Immature natural killer cell (primary cell): ENCODE measurements around the gene CFAP77. TPM values are rescaled to one million over a fixed set of nuclear protein-coding genes. Genes with fewer than 3 reads are reported as not detected.
"Not testable (repeated sequence)": the region's sequence is repeated elsewhere in the genome, so short reads cannot be mapped to it uniquely, and the experiment has no call there.

Source experiments
- DNase-seq, 3 donors: peaks; one replicate each; pipeline ENCODE4 v3.0.0; 2022; ENCODE audit warnings: mixed read lengths in 1 of 3
- H3K27ac Mint-ChIP-seq, 6 donors: one replicate each; pipeline ENCODE4 v1.8.0; 2020; ENCODE audit warnings: mixed read lengths in 6 of 6, mild to moderate bottlenecking in 5 of 6, inconsistent platforms in 4 of 6, moderate library complexity in 3 of 6
- H3K27me3 Mint-ChIP-seq, 3 donors: one replicate each; pipeline ENCODE4 v1.8.0; 2020 to 2021; ENCODE audit warnings: low read depth in 3 of 3, mild to moderate bottlenecking in 3 of 3, mixed read lengths in 3 of 3, moderate library complexity in 3 of 3, inconsistent platforms in 1 of 3
- H3K36me3 Mint-ChIP-seq, 3 donors: one replicate each; pipeline ENCODE4 v1.8.0; 2020; ENCODE audit warnings: mixed read lengths in 3 of 3, inconsistent platforms in 2 of 3, mild to moderate bottlenecking in 2 of 3
- H3K4me1 Mint-ChIP-seq, 2 donors: one replicate each; pipeline ENCODE4 v1.8.0; 2020; ENCODE audit warnings: inconsistent platforms in 2 of 2, mild to moderate bottlenecking in 2 of 2, mixed read lengths in 2 of 2, moderate library complexity in 1 of 2
- H3K4me3 Mint-ChIP-seq, 5 donors: one replicate each; pipeline ENCODE4 v1.8.0; 2020; ENCODE audit warnings: mild to moderate bottlenecking in 5 of 5, mixed read lengths in 5 of 5, inconsistent platforms in 3 of 5, moderate library complexity in 3 of 5
- H3K9me3 Mint-ChIP-seq, 6 donors: one replicate each; pipeline ENCODE4 v1.8.0; 2020; ENCODE audit warnings: mild to moderate bottlenecking in 6 of 6, mixed read lengths in 6 of 6, inconsistent platforms in 4 of 6, moderate library complexity in 3 of 6
- polyA plus RNA-seq, 3 donors: library from polyadenylated mRNA; unstranded; fragments of 300-500 nt; fragmentation: Illumina TruSeq; gene quantifications; one replicate each; pipeline ENCODE4 v1.2.3, GENCODE V29; 2021

Gene CFAP77
- not detected for polyA plus RNA-seq

DNA sequence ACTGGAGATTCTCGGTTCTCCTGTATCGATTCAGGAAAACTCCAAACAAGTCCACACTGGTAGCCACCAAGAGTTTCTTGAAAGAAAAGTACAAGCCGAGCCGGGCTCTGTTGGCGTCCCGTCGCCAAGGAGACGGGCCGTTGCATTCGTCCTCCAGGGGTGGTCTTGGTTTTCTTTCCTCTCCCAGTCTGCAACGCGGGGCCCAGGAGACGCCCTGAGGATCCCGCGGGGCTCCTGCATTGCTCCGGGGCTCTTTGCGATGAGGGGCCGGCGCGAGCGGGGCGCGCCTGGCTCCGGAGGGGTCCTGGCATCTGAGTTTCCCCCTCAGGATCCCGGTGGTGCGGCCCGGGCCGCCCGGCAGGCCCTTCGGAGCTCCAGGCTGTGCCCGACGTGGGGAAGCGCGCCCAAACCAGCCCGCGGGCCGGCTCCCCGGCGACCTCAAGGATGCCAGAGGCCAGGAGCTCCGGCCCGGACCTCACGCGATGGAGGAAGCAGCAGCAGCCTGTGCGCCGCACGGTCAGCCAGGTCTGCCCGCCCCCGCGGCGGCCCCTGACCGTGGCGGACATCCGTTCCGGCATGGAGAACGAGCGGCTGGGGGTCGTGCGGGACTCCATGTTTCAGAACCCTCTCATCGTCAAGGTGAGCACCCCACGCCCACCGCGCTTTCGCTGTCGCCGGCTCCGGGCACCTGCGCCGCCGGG is at the start of gene CFAP77:
Gene CFAP77 (plus strand): TSS at position 384 of the 701 bp plus-strand sequence. CDS start 61 bp downstream, at position 445.
- H3K27me3 Mint-ChIP-seq, result peaks cover 23 to 33% (median 32%) of the 10 kb centered on the region in 3 donors
- peaks cover 36 to 42% of the 10 kb centered on the region in 2 donors for H3K4me1 Mint-ChIP-seq
- peak within 1 kb of the TSS; percentile 40 to 71 (median 69) for H3K4me3 Mint-ChIP-seq
- H3K27ac Mint-ChIP-seq, result no peak within 1 kb of the TSS
- no peaks in the 10 kb centered on the region for H3K36me3 Mint-ChIP-seq
- no peaks in the 10 kb centered on the region for H3K9me3 Mint-ChIP-seq
- DNase-seq, result peak in 1 of 3 donors; percentile 25

DNA sequence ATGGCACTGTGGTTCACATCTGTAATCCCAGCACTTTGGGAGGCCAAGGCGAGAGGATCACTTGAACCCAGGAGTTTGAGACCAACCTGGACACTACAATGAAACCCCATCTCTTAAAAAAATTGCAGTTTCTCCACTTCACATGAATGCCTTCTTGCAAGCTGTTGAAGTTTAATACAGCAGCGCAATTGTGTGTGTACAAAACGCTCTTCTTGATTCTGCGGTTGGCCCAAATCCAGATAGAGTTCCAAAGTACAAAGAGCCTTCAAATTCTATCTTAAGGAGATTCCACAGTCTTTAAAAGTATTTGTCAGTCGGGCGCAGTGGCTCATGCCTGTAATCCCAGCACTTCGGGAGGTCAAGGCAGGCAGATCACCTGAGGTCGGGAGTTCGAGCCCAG is 45.9 kb upstream of the CFAP77 start:
- H3K36me3 Mint-ChIP-seq, result no peaks in the 10 kb centered on the region
- H3K27ac Mint-ChIP-seq, result no peak overlapping the region
- peaks cover 0 to 6% of the 10 kb centered on the region in 2 donors for H3K4me1 Mint-ChIP-seq
- DNase-seq, result no peak
- no peaks in the 10 kb centered on the region for H3K27me3 Mint-ChIP-seq
- no peak overlapping the region for H3K4me3 Mint-ChIP-seq
- H3K9me3 Mint-ChIP-seq, result no peaks in the 10 kb centered on the region

- H3K27ac Mint-ChIP-seq, result no peak overlapping the region
- H3K4me3 Mint-ChIP-seq, result no peak overlapping the region
Measured at GRCh38 chr9:132365986-132366385, 44.0 kb upstream of the CFAP77 start.

DNA sequence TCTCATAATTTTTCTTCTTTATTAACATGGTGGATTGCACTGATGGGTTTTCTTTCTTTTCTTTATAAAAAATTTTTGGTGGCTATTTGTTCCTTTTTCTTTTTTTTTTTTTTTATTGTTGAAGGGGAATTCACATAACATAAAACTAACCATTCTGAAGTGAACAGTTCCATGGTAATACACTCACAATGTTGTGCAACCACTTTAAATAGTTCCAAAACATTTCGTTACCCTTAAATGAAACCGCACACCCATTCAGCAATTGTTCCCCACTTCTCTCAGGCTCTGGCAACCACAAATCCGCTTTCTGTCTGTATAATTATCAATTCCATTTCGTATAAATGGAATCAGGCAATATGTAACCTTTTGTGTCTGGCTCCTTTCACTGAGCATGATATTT is 43.5 kb upstream of the CFAP77 start:
- no peaks in the 10 kb centered on the region for H3K36me3 Mint-ChIP-seq

More at GRCh38 chr9:132365986-132366385, 44.0 kb upstream of the CFAP77 start:
- Mint-ChIP-seq H3K9me3 (no peaks in the 10 kb centered on the region), H3K36me3 (no peaks in the 10 kb centered on the region), H3K27me3 (no peaks in the 10 kb centered on the region), H3K4me1 (no peaks in the 10 kb centered on the region)
- no peak for DNase-seq

DNA sequence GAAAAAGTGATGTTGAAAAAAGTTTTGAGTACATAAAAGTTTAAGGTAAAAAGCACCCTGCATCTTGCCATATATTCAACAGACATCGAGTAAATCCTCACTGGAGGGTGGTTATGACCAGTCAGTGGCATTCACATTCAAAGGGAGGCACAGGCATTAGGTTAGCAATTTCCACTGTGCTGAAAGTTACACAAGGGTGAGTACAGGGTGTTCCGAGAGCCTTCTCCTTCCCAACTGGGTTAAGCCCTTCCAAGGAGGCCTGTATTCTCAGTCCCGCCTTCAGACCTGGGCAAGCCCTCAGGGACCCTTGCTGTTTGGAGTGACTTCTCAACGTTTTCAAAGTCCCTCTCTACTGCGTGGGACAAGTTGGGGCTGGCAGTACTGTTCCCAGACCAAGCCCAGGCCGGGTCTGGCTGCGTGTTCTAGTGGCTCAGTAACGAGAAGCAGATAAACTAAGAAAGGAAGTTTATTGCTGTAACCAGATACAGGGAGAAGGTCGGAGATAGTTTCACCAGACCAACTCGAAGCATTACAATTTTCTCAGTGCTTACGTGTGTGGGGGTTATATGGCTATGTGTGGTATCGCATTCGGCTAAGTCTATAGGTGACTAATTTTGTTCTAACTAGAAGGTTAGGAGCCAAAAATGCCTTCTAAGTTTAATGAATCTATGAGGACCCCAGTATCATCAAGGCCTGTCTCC is 42.2 kb upstream of the CFAP77 start:
- H3K36me3 Mint-ChIP-seq, result no peaks in the 10 kb centered on the region
- H3K4me3 Mint-ChIP-seq, result no peak overlapping the region
- no peak for DNase-seq
- peaks cover 11 to 14% of the 10 kb centered on the region in 2 donors for H3K4me1 Mint-ChIP-seq
- H3K9me3 Mint-ChIP-seq, result no peaks in the 10 kb centered on the region
- no peak overlapping the region for H3K27ac Mint-ChIP-seq
- H3K27me3 Mint-ChIP-seq, result no peaks in the 10 kb centered on the region

More for the DNA sequence above, 43.5 kb upstream of the CFAP77 start:
- H3K4me1 Mint-ChIP-seq, result peaks cover 0 to under 1% of the 10 kb centered on the region in 2 donors
- no peaks in the 10 kb centered on the region for H3K9me3 Mint-ChIP-seq
- no peak for DNase-seq
- no peak overlapping the region for H3K4me3 Mint-ChIP-seq
- H3K27ac Mint-ChIP-seq, result peak overlapping the region in 1 of 6 donors; percentile 1
- no peaks in the 10 kb centered on the region for H3K27me3 Mint-ChIP-seq

DNA sequence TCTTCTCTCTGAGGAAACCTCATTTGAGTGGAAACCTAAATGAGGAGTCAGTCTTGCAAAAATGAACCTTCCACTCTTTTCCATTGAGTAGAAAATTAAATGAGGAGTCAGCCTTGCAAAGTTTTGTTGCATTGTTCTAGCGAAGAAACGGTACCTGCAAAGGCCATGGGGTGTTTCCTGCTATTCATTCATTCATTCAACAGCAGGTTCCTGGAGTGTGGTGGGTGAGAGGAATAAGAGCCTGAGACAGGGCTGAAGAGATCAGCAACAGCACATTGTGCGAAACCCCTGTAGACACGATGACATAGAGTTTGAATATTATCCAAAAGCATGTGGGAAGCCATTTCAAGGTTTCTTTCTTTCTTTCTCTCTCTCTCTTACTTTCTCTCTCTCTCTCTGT is 40.6 kb upstream of the CFAP77 start:
- H3K4me3 Mint-ChIP-seq, result no peak overlapping the region
- H3K4me1 Mint-ChIP-seq, result peaks cover 19 to 24% of the 10 kb centered on the region in 2 donors
- H3K27me3 Mint-ChIP-seq, result no peaks in the 10 kb centered on the region
- H3K9me3 Mint-ChIP-seq, result no peaks in the 10 kb centered on the region
- no peaks in the 10 kb centered on the region for H3K36me3 Mint-ChIP-seq
- DNase-seq, result no peak
- no peak overlapping the region for H3K27ac Mint-ChIP-seq

GRCh38 chr9:132370592-132370991 is 39.4 kb upstream of the CFAP77 start:
- Mint-ChIP-seq H3K9me3 (no peaks in the 10 kb centered on the region), H3K27me3 (no peaks in the 10 kb centered on the region), H3K4me1 (peaks cover 19 to 24% of the 10 kb centered on the region in 2 donors), H3K4me3 (no peak overlapping the region), H3K36me3 (peaks cover 3 to 8% (median 5%) of the 10 kb centered on the region in 3 donors), H3K27ac (peak overlapping the region in 1 of 6 donors; percentile 50)
- no peak for DNase-seq

DNA sequence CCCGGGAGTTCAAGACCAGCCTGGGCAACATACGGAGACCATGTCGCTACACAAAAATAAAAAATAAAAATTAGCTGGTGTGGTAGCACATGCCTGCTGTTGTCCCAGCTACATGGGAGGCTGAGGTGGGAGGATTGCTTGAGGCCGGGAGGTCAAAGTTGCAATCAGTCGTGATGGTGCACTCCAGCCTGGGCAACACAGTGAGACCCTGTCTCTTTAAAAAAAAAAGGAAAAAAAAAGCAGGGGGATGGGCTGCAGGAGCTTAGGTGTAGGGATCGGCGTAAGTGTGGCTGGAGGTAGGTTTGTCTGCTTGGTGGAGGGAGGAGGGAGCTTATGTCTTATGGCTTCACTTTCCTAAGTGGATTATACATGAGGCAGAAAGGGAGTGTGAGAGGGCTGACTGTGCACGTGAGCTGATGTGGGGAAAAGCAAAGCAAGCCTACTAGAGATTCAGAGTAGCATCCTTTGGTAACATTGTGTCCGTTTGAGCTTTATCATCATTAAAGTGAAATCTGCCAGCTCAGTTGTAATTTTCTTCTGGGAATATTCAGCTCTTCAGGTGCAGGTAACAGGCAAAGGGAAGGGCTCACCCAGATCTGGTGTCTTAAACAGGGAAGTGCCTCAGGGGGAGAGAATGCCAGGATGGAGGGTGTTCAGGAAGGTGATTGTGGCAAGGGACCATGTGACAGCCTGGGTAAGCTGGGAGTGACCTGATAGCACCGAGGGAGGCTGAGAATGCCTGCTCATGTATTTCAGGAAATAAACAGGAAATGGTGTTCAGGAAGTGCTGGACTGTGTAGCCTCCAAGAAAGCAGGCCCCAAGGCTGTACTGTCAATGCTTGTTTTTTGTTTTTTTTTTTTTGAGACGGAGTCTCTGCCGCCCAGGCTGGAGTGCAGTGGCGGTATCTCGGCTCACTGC is 37.6 kb upstream of the CFAP77 start:
- peak overlapping the region; percentile 38 to 73 (median 64) for H3K4me3 Mint-ChIP-seq
- DNase-seq, result peak in 1 of 3 donors; percentile 11
- peak overlapping the region; percentile 63 to 92 (median 88) for H3K27ac Mint-ChIP-seq
- no peaks in the 10 kb centered on the region for H3K9me3 Mint-ChIP-seq
- peaks cover 7 to 14% (median 12%) of the 10 kb centered on the region in 3 donors for H3K36me3 Mint-ChIP-seq
- peaks cover 19 to 24% of the 10 kb centered on the region in 2 donors for H3K4me1 Mint-ChIP-seq
- no peaks in the 10 kb centered on the region for H3K27me3 Mint-ChIP-seq

DNA sequence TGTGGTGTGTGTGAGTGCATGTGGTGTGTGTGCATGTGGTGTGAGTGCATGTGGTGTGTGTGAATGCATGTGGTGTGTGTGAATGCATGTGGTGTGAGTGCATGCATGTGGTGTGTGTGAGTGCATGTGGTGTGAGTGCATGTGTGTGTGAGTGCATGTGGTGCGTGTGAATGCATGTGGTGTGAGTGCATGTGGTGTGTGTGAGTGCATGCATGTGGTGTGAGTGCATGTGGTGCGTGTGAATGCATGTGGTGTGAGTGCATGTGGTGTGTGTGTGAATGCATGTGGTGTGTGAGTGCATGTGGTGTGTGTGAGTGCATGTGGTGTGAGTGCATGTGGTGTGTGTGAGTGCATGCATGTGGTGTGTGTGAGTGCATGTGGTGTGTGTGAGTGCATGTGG is 32.2 kb upstream of the CFAP77 start:
- not testable (repeated sequence) for H3K27ac Mint-ChIP-seq, H3K27me3 Mint-ChIP-seq, DNase-seq, H3K9me3 Mint-ChIP-seq, H3K4me3 Mint-ChIP-seq
- Mint-ChIP-seq H3K36me3 (peaks cover 7 to 16% (median 14%) of the 10 kb centered on the region in 3 donors), H3K4me1 (peaks cover 19 to 22% of the 10 kb centered on the region in 2 donors)

DNA sequence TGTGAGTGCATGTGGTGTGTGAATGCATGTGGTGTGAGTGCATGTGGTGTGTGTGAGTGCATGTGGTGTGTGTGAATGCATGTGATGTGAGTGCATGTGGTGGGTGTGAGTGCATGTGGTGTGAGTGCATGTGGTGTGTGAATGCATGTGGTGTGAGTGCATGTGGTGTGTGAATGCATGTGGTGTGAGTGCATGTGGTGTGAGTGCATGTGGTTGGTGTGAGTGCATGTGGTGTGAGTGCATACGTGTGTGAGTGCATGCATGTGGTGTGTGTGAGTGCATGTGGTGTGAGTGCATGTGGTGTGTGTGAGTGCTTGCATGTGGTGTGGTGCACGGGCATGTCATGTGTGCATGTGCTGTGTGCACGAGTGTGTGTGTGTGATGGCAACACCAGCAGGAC is 31.6 kb upstream of the CFAP77 start:
- H3K4me3 Mint-ChIP-seq, H3K27ac Mint-ChIP-seq, H3K27me3 Mint-ChIP-seq, H3K9me3 Mint-ChIP-seq, DNase-seq: not testable (repeated sequence)
- peaks cover 7 to 18% (median 14%) of the 10 kb centered on the region in 3 donors for H3K36me3 Mint-ChIP-seq
- peaks cover 17 to 21% of the 10 kb centered on the region in 2 donors for H3K4me1 Mint-ChIP-seq

GRCh38 chr9:132381966-132382541 is 28.0 kb upstream of the CFAP77 start:
- peaks cover 0 to 35% (median 5%) of the 10 kb centered on the region in 3 donors for H3K36me3 Mint-ChIP-seq

DNA sequence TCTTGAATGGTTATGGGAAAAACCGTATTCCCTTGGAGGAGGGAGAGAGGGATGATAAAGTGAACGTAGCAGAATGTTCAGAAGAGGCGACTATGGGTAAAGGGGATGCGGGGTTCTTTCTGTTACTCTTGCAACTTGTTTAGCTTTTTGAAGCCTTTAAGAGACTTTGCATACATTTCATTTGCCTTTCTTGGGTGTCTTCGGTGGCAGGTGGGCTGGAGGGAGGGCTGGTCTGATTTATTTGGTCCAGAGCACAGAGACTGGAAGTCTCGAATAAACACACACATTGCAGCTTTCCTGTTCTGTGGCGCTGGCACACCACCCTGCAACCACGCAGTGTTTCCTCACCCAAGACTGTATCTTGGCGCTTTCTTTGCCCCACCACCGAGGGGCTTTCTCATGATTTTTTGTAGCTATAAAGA is 26.5 kb upstream of the CFAP77 start:
- Mint-ChIP-seq H3K27me3 (peaks cover 0 to 2% (median 1%) of the 10 kb centered on the region in 3 donors), H3K4me1 (peaks cover 24 to 35% of the 10 kb centered on the region in 2 donors), H3K36me3 (peaks cover 8 to 46% (median 9%) of the 10 kb centered on the region in 3 donors), H3K9me3 (no peaks in the 10 kb centered on the region), H3K4me3 (peak overlapping the region in 1 of 5 donors; percentile 9), H3K27ac (peak overlapping the region in 5 of 6 donors; percentile 5 to 80 (median 17))
- no peak for DNase-seq

More at GRCh38 chr9:132381966-132382541, 28.0 kb upstream of the CFAP77 start:
- DNase-seq, result no peak
- Mint-ChIP-seq H3K27ac (peak overlapping the region; percentile 20 to 88 (median 31)), H3K9me3 (no peaks in the 10 kb centered on the region), H3K4me3 (peak overlapping the region in 1 of 5 donors; percentile 48), H3K4me1 (peaks cover 24 to 35% of the 10 kb centered on the region in 2 donors), H3K27me3 (peaks cover 0 to 2% (median 1%) of the 10 kb centered on the region in 3 donors)

GRCh38 chr9:132384376-132384775 is 25.6 kb upstream of the CFAP77 start:
- peaks cover 24 to 35% of the 10 kb centered on the region in 2 donors for H3K4me1 Mint-ChIP-seq
- no peaks in the 10 kb centered on the region for H3K9me3 Mint-ChIP-seq
- H3K4me3 Mint-ChIP-seq, result no peak overlapping the region
- H3K36me3 Mint-ChIP-seq, result peaks cover 9 to 48% (median 11%) of the 10 kb centered on the region in 3 donors
- DNase-seq, result no peak
- H3K27me3 Mint-ChIP-seq, result peaks cover 0 to 2% (median 1%) of the 10 kb centered on the region in 3 donors
- peak overlapping the region in 3 of 6 donors; percentile 5 to 76 (median 8) for H3K27ac Mint-ChIP-seq
